GM23338 (cell line): Measurements from ENCODE around the gene NDE1. TPM values are rescaled to one million over a fixed set of nuclear protein-coding genes. Genes with fewer than 3 reads are reported as not detected.

Source experiments
- ATAC-seq: fragments of 200-7000 bp; cut with Tn5 transposase; 3 replicates; pipeline ENCODE4 v1.9.1; 2020
- DNase-seq: peaks from one replicate; pipeline ENCODE4 v3.0.0-alpha.2; 2015; ENCODE audit warnings: low spot score
- H2AFZ ChIP-seq: fragments of 200-600 bp; sonication (generic); 2 replicates; pipeline ENCODE4 v1.8.0; 2016; ENCODE audit warnings: antibody characterized with exemption, mild to moderate bottlenecking, moderate library complexity
- H3F3A ChIP-seq: fragments of 200-600 bp; sonication (generic); replicated peaks from 2 replicates; pipeline ENCODE4 v1.8.0; 2017; ENCODE audit warnings: antibody characterized with exemption, mixed run types, low read depth
- H3K27ac ChIP-seq: fragments of 200-600 bp; sonication (generic); 2 replicates; pipeline ENCODE4 v1.6.1; 2016; ENCODE audit warnings: low read depth
- H3K27me3 ChIP-seq: fragments of 200-600 bp; sonication (generic); 2 replicates; pipeline ENCODE4 v1.8.0; 2016; ENCODE audit warnings: mild to moderate bottlenecking, mixed run types, moderate library complexity; ENCODE audit not compliant: insufficient read depth
- H3K36me3 ChIP-seq: fragments of 200-600 bp; sonication (generic); 2 replicates; pipeline ENCODE4 v1.8.0; 2016; ENCODE audit warnings: mild to moderate bottlenecking; ENCODE audit not compliant: insufficient read depth
- H3K4me1 ChIP-seq: fragments of 200-600 bp; sonication (generic); 2 replicates; pipeline ENCODE4 v1.8.0; 2016; ENCODE audit warnings: mild to moderate bottlenecking, moderate library complexity; ENCODE audit not compliant: insufficient read depth
- H3K4me2 ChIP-seq: fragments of 200-600 bp; sonication (generic); 2 replicates; pipeline ENCODE4 v1.7.1; 2017; ENCODE audit warnings: mixed run types
- H3K4me3 ChIP-seq: fragments of 200-600 bp; sonication (generic); 2 replicates; pipeline ENCODE4 v1.6.1; 2016; ENCODE audit warnings: mixed run types
- H3K79me2 ChIP-seq: fragments of 200-600 bp; sonication (generic); replicated peaks from 2 replicates; pipeline ENCODE4 v1.8.0; 2017; ENCODE audit warnings: mild to moderate bottlenecking; ENCODE audit not compliant: insufficient read depth
- H3K9me2 ChIP-seq: fragments of 200-600 bp; sonication (generic); 2 replicates; pipeline ENCODE4 v1.8.0; 2017; ENCODE audit not compliant: insufficient read depth
- H4K20me1 ChIP-seq: fragments of 200-600 bp; sonication (generic); replicated peaks from 2 replicates; pipeline ENCODE4 v1.8.0; 2017; ENCODE audit warnings: mild to moderate bottlenecking; ENCODE audit not compliant: insufficient read depth
- H3K27ac Mint-ChIP-seq: 2 replicates; pipeline ENCODE4 v1.8.0; 2020; ENCODE audit warnings: inconsistent platforms, mild to moderate bottlenecking, moderate library complexity, mixed read lengths
- H3K27me3 Mint-ChIP-seq: 3 replicates; pipeline ENCODE4 v1.8.0; 2022; ENCODE audit warnings: low read depth, mild to moderate bottlenecking, moderate library complexity, mixed read lengths, inconsistent platforms; ENCODE audit not compliant: insufficient read depth, poor library complexity
- H3K36me3 Mint-ChIP-seq: 3 replicates; pipeline ENCODE4 v1.8.0; 2021; ENCODE audit warnings: low read depth, mild to moderate bottlenecking, inconsistent platforms, moderate library complexity, mixed read lengths
- H3K4me1 Mint-ChIP-seq: 3 replicates; pipeline ENCODE4 v1.8.0; 2020; ENCODE audit warnings: mild to moderate bottlenecking, inconsistent platforms, mixed read lengths
- H3K4me3 Mint-ChIP-seq: 3 replicates; pipeline ENCODE4 v1.8.0; 2021; ENCODE audit warnings: moderate library complexity, mild to moderate bottlenecking, inconsistent platforms, mixed read lengths
- H3K9me3 Mint-ChIP-seq: 3 replicates; pipeline ENCODE4 v1.8.0; 2020; ENCODE audit warnings: moderate library complexity, mild to moderate bottlenecking, inconsistent platforms, mixed read lengths
- CREB1 ChIP-seq: fragments of 250-450 bp; sonication (Bioruptor Pico); IDR thresholded peaks from 2 replicates; pipeline ENCODE4 v1.5.0; 2020; ENCODE audit warnings: low read depth, mild to moderate bottlenecking, moderate library complexity
- EZH2phosphoT487 ChIP-seq: fragments of 200-600 bp; sonication (generic); IDR thresholded peaks from one replicate; pipeline ENCODE4 v1.8.1; 2018; ENCODE audit warnings: antibody characterized with exemption; ENCODE audit not compliant: unreplicated experiment
- JUNB ChIP-seq: IDR thresholded peaks from one replicate; pipeline ENCODE4 v1.6.1; 2016; ENCODE audit warnings: antibody characterized with exemption; ENCODE audit not compliant: unreplicated experiment
- NANOG ChIP-seq: IDR thresholded peaks from 2 replicates; pipeline ENCODE4 v1.6.1; 2016; ENCODE audit warnings: antibody characterized with exemption, borderline replicate concordance
- POLR2AphosphoS5 ChIP-seq: IDR thresholded peaks from 2 replicates; pipeline ENCODE4 v1.6.1; 2016; ENCODE audit warnings: antibody characterized with exemption, low read depth
- STAT1 ChIP-seq: IDR thresholded peaks from one replicate; pipeline ENCODE4 v1.6.1; 2016; ENCODE audit warnings: antibody characterized with exemption; ENCODE audit not compliant: unreplicated experiment
- ZNF114 ChIP-seq: fragments of 250-450 bp; sonication (Bioruptor Pico); IDR thresholded peaks from 2 replicates; pipeline ENCODE4 v1.5.0; 2020; ENCODE audit warnings: mild to moderate bottlenecking, moderate library complexity
- ZNF331 ChIP-seq: fragments of 250-450 bp; sonication (Bioruptor Pico); IDR thresholded peaks from 2 replicates; pipeline ENCODE4 v1.5.0; 2020; ENCODE audit warnings: low read depth, mild to moderate bottlenecking, moderate library complexity
- polyA plus RNA-seq: library from polyadenylated mRNA; unstranded; fragments of >200 nt; fragmentation: Nextera tagmentation; extraction: Ambion mirVana; gene quantifications from 2 replicates; pipeline ENCODE4 v1.2.1, GENCODE V29; 2016
- total RNA-seq: library from RNA; depleted of rRNA; stranded (reverse); fragments of >200 nt; shearing (Covaris generic); gene quantifications from 2 replicates; pipeline ENCODE4 v1.2.3, GENCODE V29; 2014
- TF ChIP-seq, protein P1 (sequence below): fragments of 250-450 bp; sonication (Bioruptor Pico); IDR thresholded peaks from 2 replicates; pipeline ENCODE4 v1.5.0; 2020; ENCODE audit warnings: mild to moderate bottlenecking, moderate library complexity
- TF ChIP-seq, protein P2 (sequence below): IDR thresholded peaks from 2 replicates; pipeline ENCODE4 v1.6.1; 2016; ENCODE audit warnings: antibody characterized with exemption
- TF ChIP-seq, protein P3 (sequence below), 2 experiments: fragments of 200-600 bp in 1 of 2; sonication (generic) in 1 of 2; conservative IDR thresholded peaks; 2 replicates each; pipeline versions ENCODE4 v1.5.1 to v1.6.1; 2016 to 2017; ENCODE audit warnings: antibody characterized with exemption in 2 of 2, low read depth in 2 of 2, mild to moderate bottlenecking in 2 of 2, moderate library complexity in 1 of 2

Gene NDE1
- total and polyA plus RNA-seq, 2 experiments from 2014 or later: 13.0 to 22.9 TPM

DNA sequence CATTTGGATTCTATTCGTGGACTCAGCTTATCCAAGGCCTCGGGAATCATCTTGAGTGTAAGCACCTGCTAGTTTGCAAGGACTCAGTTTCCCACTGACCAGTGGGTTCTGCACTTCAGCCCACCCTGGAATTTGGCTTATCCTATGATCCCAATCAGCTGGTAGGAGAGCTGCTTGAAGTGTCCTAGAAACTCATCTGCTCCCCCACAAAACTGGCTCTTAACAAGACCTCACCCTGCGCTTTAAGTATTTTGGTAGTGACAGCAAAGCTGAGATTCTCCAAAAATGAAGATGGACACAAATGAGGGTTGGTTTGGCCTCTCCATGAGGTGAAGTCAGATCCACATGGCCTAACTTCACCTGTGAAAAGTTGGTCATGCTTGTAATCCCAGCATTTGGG lies 57.3 kb downstream of the NDE1 start (continued):
- TF ChIP-seq, protein P1, sequence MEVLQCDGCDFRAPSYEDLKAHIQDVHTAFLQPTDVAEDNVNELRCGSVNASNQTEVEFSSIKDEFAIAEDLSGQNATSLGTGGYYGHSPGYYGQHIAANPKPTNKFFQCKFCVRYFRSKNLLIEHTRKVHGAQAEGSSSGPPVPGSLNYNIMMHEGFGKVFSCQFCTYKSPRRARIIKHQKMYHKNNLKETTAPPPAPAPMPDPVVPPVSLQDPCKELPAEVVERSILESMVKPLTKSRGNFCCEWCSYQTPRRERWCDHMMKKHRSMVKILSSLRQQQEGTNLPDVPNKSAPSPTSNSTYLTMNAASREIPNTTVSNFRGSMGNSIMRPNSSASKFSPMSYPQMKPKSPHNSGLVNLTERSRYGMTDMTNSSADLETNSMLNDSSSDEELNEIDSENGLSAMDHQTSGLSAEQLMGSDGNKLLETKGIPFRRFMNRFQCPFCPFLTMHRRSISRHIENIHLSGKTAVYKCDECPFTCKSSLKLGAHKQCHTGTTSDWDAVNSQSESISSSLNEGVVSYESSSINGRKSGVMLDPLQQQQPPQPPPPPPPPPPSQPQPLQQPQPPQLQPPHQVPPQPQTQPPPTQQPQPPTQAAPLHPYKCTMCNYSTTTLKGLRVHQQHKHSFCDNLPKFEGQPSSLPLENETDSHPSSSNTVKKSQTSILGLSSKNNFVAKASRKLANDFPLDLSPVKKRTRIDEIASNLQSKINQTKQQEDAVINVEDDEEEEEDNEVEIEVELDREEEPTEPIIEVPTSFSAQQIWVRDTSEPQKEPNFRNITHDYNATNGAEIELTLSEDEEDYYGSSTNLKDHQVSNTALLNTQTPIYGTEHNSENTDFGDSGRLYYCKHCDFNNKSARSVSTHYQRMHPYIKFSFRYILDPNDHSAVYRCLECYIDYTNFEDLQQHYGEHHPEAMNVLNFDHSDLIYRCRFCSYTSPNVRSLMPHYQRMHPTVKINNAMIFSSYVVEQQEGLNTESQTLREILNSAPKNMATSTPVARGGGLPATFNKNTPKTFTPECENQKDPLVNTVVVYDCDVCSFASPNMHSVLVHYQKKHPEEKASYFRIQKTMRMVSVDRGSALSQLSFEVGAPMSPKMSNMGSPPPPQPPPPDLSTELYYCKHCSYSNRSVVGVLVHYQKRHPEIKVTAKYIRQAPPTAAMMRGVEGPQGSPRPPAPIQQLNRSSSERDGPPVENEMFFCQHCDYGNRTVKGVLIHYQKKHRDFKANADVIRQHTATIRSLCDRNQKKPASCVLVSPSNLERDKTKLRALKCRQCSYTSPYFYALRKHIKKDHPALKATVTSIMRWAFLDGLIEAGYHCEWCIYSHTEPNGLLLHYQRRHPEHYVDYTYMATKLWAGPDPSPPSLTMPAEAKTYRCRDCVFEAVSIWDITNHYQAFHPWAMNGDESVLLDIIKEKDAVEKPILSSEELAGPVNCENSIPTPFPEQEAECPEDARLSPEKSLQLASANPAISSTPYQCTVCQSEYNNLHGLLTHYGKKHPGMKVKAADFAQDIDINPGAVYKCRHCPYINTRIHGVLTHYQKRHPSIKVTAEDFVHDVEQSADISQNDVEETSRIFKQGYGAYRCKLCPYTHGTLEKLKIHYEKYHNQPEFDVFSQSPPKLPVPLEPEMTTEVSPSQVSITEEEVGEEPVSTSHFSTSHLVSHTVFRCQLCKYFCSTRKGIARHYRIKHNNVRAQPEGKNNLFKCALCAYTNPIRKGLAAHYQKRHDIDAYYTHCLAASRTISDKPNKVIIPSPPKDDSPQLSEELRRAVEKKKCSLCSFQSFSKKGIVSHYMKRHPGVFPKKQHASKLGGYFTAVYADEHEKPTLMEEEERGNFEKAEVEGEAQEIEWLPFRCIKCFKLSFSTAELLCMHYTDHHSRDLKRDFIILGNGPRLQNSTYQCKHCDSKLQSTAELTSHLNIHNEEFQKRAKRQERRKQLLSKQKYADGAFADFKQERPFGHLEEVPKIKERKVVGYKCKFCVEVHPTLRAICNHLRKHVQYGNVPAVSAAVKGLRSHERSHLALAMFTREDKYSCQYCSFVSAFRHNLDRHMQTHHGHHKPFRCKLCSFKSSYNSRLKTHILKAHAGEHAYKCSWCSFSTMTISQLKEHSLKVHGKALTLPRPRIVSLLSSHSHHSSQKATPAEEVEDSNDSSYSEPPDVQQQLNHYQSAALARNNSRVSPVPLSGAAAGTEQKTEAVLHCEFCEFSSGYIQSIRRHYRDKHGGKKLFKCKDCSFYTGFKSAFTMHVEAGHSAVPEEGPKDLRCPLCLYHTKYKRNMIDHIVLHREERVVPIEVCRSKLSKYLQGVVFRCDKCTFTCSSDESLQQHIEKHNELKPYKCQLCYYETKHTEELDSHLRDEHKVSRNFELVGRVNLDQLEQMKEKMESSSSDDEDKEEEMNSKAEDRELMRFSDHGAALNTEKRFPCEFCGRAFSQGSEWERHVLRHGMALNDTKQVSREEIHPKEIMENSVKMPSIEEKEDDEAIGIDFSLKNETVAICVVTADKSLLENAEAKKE (CRISPR knock-in tag): no peak
- no peak for TF ChIP-seq ZNF331 (CRISPR knock-in tag)
- no peak for TF ChIP-seq ZNF114 (CRISPR knock-in tag)
- TF ChIP-seq, protein P2, sequence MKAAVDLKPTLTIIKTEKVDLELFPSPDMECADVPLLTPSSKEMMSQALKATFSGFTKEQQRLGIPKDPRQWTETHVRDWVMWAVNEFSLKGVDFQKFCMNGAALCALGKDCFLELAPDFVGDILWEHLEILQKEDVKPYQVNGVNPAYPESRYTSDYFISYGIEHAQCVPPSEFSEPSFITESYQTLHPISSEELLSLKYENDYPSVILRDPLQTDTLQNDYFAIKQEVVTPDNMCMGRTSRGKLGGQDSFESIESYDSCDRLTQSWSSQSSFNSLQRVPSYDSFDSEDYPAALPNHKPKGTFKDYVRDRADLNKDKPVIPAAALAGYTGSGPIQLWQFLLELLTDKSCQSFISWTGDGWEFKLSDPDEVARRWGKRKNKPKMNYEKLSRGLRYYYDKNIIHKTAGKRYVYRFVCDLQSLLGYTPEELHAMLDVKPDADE: no peak
- no peak for TF ChIP-seq POLR2AphosphoS5
- no peak for TF ChIP-seq JUNB
- no peak for TF ChIP-seq NANOG

DNA sequence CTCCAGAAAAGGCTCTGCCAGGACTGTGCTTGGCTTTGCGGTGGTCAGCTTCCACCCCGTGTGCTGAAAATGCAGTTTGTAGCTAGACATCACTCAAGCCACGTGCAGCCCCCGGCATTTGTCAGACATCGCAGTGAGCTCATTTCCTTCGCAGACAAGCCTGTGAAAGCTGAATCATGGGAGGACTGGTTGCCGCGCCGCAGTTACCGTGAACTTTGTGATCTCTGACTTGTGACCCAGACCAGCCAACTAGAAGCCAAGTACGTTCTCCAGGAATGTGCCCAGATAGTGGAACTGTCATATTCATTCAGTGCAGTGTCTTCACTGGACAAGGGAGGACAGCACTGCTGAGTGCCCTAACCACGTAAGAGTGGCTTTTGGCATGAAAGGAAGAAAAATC lies 58.1 kb downstream of the NDE1 start:
- Histone ChIP-seq H2AFZ (no peak overlapping the region), H4K20me1 (no peaks in the 10 kb centered on the region), H3K4me1 (no peaks in the 10 kb centered on the region; the same call in 1 of the 2 replicates), H3F3A (no peaks in the 10 kb centered on the region), H3K4me2 (no peak overlapping the region), H3K27me3 (no peaks in the 10 kb centered on the region), H3K27ac (no peak overlapping the region), H3K4me3 (no peak overlapping the region), H3K9me2 (no peaks in the 10 kb centered on the region), H3K36me3 (no peaks in the 10 kb centered on the region), H3K79me2 (no peaks in the 10 kb centered on the region)
- H3K36me3 Mint-ChIP-seq: no peaks in the 10 kb centered on the region; the same call in 2 of the 3 replicates
- peaks cover 2% of the 10 kb centered on the region for H3K4me1 Mint-ChIP-seq
- peaks cover 6% of the 10 kb centered on the region for H3K27me3 Mint-ChIP-seq
- DNase-seq: no peak
- 0 out of 2 replicates have a peak overlapping the region, but pooled peaks have one; percentile 31 for H3K27ac Mint-ChIP-seq
- H3K4me3 Mint-ChIP-seq: no peak overlapping the region
- H3K9me3 Mint-ChIP-seq: no peaks in the 10 kb centered on the region
- ATAC-seq: no peak
- TF ChIP-seq JUNB (no peak), POLR2AphosphoS5 (no peak), CREB1 (CRISPR knock-in tag) (no peak), STAT1 (no peak), EZH2phosphoT487 (no peak), ZNF114 (CRISPR knock-in tag) (no peak)
- TF ChIP-seq, protein P3, sequence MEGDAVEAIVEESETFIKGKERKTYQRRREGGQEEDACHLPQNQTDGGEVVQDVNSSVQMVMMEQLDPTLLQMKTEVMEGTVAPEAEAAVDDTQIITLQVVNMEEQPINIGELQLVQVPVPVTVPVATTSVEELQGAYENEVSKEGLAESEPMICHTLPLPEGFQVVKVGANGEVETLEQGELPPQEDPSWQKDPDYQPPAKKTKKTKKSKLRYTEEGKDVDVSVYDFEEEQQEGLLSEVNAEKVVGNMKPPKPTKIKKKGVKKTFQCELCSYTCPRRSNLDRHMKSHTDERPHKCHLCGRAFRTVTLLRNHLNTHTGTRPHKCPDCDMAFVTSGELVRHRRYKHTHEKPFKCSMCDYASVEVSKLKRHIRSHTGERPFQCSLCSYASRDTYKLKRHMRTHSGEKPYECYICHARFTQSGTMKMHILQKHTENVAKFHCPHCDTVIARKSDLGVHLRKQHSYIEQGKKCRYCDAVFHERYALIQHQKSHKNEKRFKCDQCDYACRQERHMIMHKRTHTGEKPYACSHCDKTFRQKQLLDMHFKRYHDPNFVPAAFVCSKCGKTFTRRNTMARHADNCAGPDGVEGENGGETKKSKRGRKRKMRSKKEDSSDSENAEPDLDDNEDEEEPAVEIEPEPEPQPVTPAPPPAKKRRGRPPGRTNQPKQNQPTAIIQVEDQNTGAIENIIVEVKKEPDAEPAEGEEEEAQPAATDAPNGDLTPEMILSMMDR (conservative IDR thresholded peaks at IDR 0.05; ENCODE audit: low read depth in 2 of 2): no peak
